PC-3 (cell line): ENCODE results near the gene LTB4R2. TPM values are rescaled to one million over a fixed set of nuclear protein-coding genes. Genes with fewer than 3 reads are reported as not detected.

Experiments
- ATAC-seq: fragments of 200-7000 bp; cut with Tn5 transposase; 2 replicates; pipeline ENCODE4 v1.9.1; 2020; ENCODE audit warnings: mild to moderate bottlenecking, moderate library complexity
- BruUV-seq: library from RNA; stranded (reverse); fragments of 400-500 nt; replicated peaks from 2 replicates; lab custom pipeline; 2021; lab: Mats Ljungman, UMichigan
- CTCF ChIA-PET: fragments of 300-600 bp; sonication (Branson Sonifier 250); formaldehyde crosslinking; loops from one replicate; lab custom pipeline; 2022; ENCODE audit warnings: antibody characterized with exemption; lab: Charles Lee
- POLR2A ChIA-PET: fragments of 300-600 bp; sonication (Branson Sonifier 250); formaldehyde crosslinking; loops from one replicate; lab custom pipeline; 2022; ENCODE audit warnings: antibody characterized with exemption; ENCODE audit not compliant: unreplicated experiment; lab: Charles Lee
- DNase-seq: peaks from one replicate; pipeline ENCODE4 v3.0.0-alpha.2; 2015
- H2AFZ ChIP-seq: fragments of 300-600 bp; sonication (generic); 2 replicates; pipeline ENCODE4 v1.6.0; 2016; ENCODE audit warnings: antibody characterized with exemption, low read length
- H3F3A ChIP-seq: fragments of 300-600 bp; sonication (generic); one replicate; pipeline ENCODE4 v1.6.0; 2017; ENCODE audit warnings: antibody characterized with exemption, low read length, control low read depth, mild to moderate bottlenecking; ENCODE audit not compliant: unreplicated experiment
- H3K27ac ChIP-seq: fragments of 300-600 bp; sonication (generic); 2 replicates; pipeline ENCODE4 v1.5.1; 2016; ENCODE audit warnings: mild to moderate bottlenecking, low read length
- H3K27me3 ChIP-seq: fragments of 300-600 bp; sonication (generic); 2 replicates; pipeline ENCODE4 v1.6.1; 2016; ENCODE audit warnings: low read length, mixed read lengths
- H3K36me3 ChIP-seq: fragments of 300-600 bp; sonication (generic); 2 replicates; pipeline ENCODE4 v1.6.1; 2016; ENCODE audit warnings: low read depth, mixed run types, low read length, mixed read lengths
- H3K4me1 ChIP-seq: fragments of 300-600 bp; sonication (generic); 2 replicates; pipeline ENCODE4 v1.5.1; 2016; ENCODE audit warnings: low read length; ENCODE audit not compliant: insufficient read depth
- H3K4me2 ChIP-seq: fragments of 300-600 bp; sonication (generic); 2 replicates; pipeline ENCODE4 v1.6.0; 2016; ENCODE audit warnings: low read length
- H3K4me3 ChIP-seq: fragments of 300-600 bp; sonication (generic); 2 replicates; pipeline ENCODE4 v1.5.1; 2016; ENCODE audit warnings: mild to moderate bottlenecking, low read length, mixed read lengths
- H3K79me2 ChIP-seq: fragments of 300-600 bp; sonication (generic); 2 replicates; pipeline ENCODE4 v1.6.1; 2017; ENCODE audit warnings: low read length, mixed read lengths
- H3K9ac ChIP-seq: fragments of 300-600 bp; sonication (generic); 2 replicates; pipeline ENCODE4 v1.6.0; 2016; ENCODE audit warnings: mild to moderate bottlenecking, low read length
- H3K9me2 ChIP-seq: fragments of 300-600 bp; sonication (generic); replicated peaks from 2 replicates; pipeline ENCODE4 v1.6.1; 2016; ENCODE audit warnings: mixed run types, low read length, mixed read lengths
- H3K9me3 ChIP-seq: fragments of 300-600 bp; sonication (generic); 2 replicates; pipeline ENCODE4 v1.6.1; 2016; ENCODE audit warnings: low read length, mixed read lengths
- H4K20me1 ChIP-seq: fragments of 300-600 bp; sonication (generic); 2 replicates; pipeline ENCODE4 v1.6.1; 2016; ENCODE audit warnings: low read length, mixed read lengths
- EZH2 ChIP-seq: fragments of 300-600 bp; sonication (generic); IDR thresholded peaks from one replicate; pipeline ENCODE4 v1.6.1; 2017; ENCODE audit warnings: antibody characterized with exemption, mild to moderate bottlenecking, low read length; ENCODE audit not compliant: unreplicated experiment
- EZH2phosphoT487 ChIP-seq: fragments of 300-600 bp; sonication (generic); IDR thresholded peaks from 2 replicates; pipeline ENCODE4 v1.6.1; 2018; ENCODE audit warnings: mild to moderate bottlenecking, antibody characterized with exemption, low read length, borderline replicate concordance
- intact Hi-C: fragments of 100-400 bp; cut with micrococcal nuclease; formaldehyde crosslinking; loops from 2 replicates; pipeline ENCODE4 v1.9.0; 2023
- total RNA-seq: library from RNA; depleted of rRNA; stranded (reverse); fragments of >200 nt; gene quantifications from 2 replicates; pipeline ENCODE4 v1.2.3, GENCODE V29; 2014
- TF ChIP-seq, protein P1 (sequence below): fragments of 300-600 bp; sonication (generic); conservative IDR thresholded peaks from 2 replicates; pipeline ENCODE4 v1.5.1; 2017; ENCODE audit warnings: antibody characterized with exemption, low read depth, mild to moderate bottlenecking, low read length

Gene LTB4R2
- total RNA-seq, 1 experiment from 2014 or later = 9.3 TPM

DNA sequence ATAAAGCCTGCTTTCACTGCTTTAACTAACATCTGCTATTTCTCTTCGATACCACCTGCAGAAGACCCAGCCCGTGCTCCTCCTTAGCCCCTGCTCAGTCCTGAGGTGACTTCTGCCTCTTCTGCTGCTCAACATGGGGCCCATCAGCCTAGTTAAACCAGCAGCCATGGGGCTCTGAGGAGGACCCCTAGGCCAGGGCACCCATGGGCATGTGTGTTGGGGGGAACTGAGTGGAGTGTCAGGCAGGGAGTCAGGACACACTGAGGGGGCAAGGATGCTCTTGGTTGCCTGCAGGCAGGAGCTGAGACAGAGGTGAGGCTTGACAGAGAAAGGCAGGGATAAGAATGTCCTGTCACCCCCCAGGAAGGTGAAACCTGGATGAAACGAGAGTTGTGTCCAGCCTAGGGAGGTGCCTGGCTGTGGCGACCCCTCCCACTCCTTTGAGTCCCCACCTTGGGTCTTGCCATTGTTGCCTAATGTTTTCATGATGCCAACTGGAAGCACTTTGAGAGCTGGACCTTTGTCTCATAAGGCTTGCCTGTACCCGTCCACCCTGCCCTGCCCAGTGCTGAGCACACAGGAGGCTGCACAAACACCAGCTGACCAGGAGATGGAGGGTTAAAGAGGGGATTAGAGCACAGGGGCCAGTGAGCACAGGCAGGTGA, 26.0 kb upstream of the LTB4R2 start:
- no peak overlapping the region for H3K9ac ChIP-seq
- peaks cover 6% of the 10 kb centered on the region for H3K4me1 ChIP-seq
- no peak overlapping the region for H3K27ac ChIP-seq
- H3K36me3 ChIP-seq = no peaks in the 10 kb centered on the region
- no peaks in the 10 kb centered on the region for H3K9me3 ChIP-seq
- intact Hi-C loops = no loop called here
- POLR2A ChIA-PET = interaction anchor here (0.7 kb wide), 1 partner anchor 41 kb away, joined by 4 read pairs; the partner anchor contains the start of gene TINF2
- H3K4me2 ChIP-seq = no peak overlapping the region
- H3K9me2 ChIP-seq = no peaks in the 10 kb centered on the region
- H3K79me2 ChIP-seq = no peaks in the 10 kb centered on the region
- DNase-seq (no peak), ATAC-seq (no peak)
- no peak overlapping the region for H3K4me3 ChIP-seq
- H3F3A ChIP-seq = no peaks in the 10 kb centered on the region
- BruUV-seq = no TSS peak
- no peaks in the 10 kb centered on the region for H4K20me1 ChIP-seq
- CTCF ChIA-PET = no interaction called here
- TF ChIP-seq EZH2 (no peak), EZH2phosphoT487 (no peak)
- TF ChIP-seq, protein P1, sequence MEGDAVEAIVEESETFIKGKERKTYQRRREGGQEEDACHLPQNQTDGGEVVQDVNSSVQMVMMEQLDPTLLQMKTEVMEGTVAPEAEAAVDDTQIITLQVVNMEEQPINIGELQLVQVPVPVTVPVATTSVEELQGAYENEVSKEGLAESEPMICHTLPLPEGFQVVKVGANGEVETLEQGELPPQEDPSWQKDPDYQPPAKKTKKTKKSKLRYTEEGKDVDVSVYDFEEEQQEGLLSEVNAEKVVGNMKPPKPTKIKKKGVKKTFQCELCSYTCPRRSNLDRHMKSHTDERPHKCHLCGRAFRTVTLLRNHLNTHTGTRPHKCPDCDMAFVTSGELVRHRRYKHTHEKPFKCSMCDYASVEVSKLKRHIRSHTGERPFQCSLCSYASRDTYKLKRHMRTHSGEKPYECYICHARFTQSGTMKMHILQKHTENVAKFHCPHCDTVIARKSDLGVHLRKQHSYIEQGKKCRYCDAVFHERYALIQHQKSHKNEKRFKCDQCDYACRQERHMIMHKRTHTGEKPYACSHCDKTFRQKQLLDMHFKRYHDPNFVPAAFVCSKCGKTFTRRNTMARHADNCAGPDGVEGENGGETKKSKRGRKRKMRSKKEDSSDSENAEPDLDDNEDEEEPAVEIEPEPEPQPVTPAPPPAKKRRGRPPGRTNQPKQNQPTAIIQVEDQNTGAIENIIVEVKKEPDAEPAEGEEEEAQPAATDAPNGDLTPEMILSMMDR = no peak
- no peaks in the 10 kb centered on the region for H3K27me3 ChIP-seq
- H2AFZ ChIP-seq = no peak overlapping the region

DNA sequence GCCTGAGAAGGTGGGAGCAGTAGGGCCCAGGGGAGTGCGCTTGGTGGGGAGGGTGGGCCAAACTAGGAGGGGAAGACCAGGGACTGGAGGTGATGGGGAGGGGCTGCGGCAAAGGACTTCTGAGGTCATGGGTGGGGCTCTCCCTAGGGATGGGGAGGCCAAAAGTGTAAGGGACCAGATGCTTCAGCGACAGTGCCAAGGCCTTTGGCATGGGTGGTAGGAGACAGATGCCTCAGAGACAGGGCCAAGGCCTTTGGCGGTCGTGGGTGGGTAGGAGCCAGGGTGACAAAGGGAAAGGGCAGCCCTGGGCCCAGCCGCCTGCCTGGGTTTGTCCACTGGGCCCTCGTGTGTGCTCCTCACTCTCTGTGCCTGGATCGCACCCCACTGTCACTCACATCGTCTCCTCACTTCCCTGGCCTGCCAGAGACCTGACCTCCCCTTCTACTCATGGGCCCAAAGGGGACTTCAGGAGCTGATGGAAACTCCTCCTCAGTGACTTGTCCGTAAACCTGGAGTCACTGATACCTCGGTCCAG, 25.4 kb upstream of the LTB4R2 start:
- no peak overlapping the region for H2AFZ ChIP-seq
- intact Hi-C loops = no loop called here
- no peaks in the 10 kb centered on the region for H3K9me2 ChIP-seq
- no peak overlapping the region for H3K9ac ChIP-seq
- H3K79me2 ChIP-seq = no peaks in the 10 kb centered on the region
- H3K36me3 ChIP-seq = 0 out of 2 replicates have a peak, but pooled peaks cover 4% of the 10 kb centered on the region
- POLR2A ChIA-PET = no interaction called here
- TF ChIP-seq EZH2phosphoT487 = no peak
- TF ChIP-seq EZH2 = no peak
- TF ChIP-seq, protein P1 = no peak
- no peak for DNase-seq
- H3K4me1 ChIP-seq = no peaks in the 10 kb centered on the region
- no TSS peak for BruUV-seq
- ATAC-seq = no peak
- H3K27me3 ChIP-seq = no peaks in the 10 kb centered on the region
- no peak overlapping the region for H3K4me3 ChIP-seq
- CTCF ChIA-PET = interaction anchor here (0.6 kb wide), 1 partner anchor 13 kb away, joined by 3 read pairs; no protein-coding TSS in a partner anchor
- no peaks in the 10 kb centered on the region for H4K20me1 ChIP-seq
- no peaks in the 10 kb centered on the region for H3F3A ChIP-seq
- no peaks in the 10 kb centered on the region for H3K9me3 ChIP-seq
- no peak overlapping the region for H3K4me2 ChIP-seq
- no peak overlapping the region for H3K27ac ChIP-seq

DNA sequence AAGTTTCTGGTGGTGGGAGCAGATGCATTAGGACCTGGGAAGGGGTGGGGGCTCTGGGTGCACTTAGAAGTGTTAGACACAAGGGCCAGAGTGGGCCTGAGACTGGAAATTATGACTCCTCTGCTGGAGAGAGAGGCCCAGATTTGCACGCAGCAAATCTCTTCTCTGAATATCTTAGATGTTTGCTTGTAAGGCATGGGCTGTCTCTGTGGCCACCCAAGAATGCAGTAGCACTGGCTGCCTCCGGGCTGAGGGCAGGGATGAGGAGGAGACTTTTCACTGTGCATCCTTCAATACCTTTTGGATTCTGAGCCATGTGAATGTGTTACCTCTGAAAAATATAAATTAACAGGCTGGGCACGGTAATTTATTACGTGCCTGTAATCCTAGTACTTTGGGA, 24.6 kb upstream of the LTB4R2 start:
- ChIA-PET CTCF (interaction anchor here (0.6 kb wide), 1 partner anchor 12 kb away, joined by 3 read pairs; no protein-coding TSS in a partner anchor), POLR2A (no interaction called here)
- H3K4me3 ChIP-seq = no peak overlapping the region
- intact Hi-C loops = no loop called here
- H3K36me3 ChIP-seq = peaks cover 11% of the 10 kb centered on the region; the same call in 1 of the 2 replicates
- H4K20me1 ChIP-seq = no peaks in the 10 kb centered on the region
- H3K4me2 ChIP-seq = no peak overlapping the region
- no TSS peak for BruUV-seq
- H2AFZ ChIP-seq = no peak overlapping the region
- no peaks in the 10 kb centered on the region for H3K9me2 ChIP-seq
- H3K9me3 ChIP-seq = no peaks in the 10 kb centered on the region
- no peaks in the 10 kb centered on the region for H3K79me2 ChIP-seq
- H3K4me1 ChIP-seq = no peaks in the 10 kb centered on the region
- no peaks in the 10 kb centered on the region for H3F3A ChIP-seq
- DNase-seq (no peak), ATAC-seq (no peak)
- TF ChIP-seq EZH2phosphoT487 = no peak
- TF ChIP-seq EZH2 = no peak
- TF ChIP-seq, protein P1 = no peak
- no peak overlapping the region for H3K9ac ChIP-seq
- no peaks in the 10 kb centered on the region for H3K27me3 ChIP-seq
- no peak overlapping the region for H3K27ac ChIP-seq
